CD4-positive, alpha-beta T cell treated with Interleukin-17A for 4 hours (primary cell): ENCODE results near the gene ZNF682.
"Not testable (repeated sequence)": the region's sequence is repeated elsewhere in the genome, so short reads cannot be mapped to it uniquely, and the experiment has no call there.

Experiments
- DNase-seq: peaks from one replicate; pipeline ENCODE4 v3.0.0-alpha.2; 2020; ENCODE audit warnings: mixed read lengths

Gene ZNF682

DNA sequence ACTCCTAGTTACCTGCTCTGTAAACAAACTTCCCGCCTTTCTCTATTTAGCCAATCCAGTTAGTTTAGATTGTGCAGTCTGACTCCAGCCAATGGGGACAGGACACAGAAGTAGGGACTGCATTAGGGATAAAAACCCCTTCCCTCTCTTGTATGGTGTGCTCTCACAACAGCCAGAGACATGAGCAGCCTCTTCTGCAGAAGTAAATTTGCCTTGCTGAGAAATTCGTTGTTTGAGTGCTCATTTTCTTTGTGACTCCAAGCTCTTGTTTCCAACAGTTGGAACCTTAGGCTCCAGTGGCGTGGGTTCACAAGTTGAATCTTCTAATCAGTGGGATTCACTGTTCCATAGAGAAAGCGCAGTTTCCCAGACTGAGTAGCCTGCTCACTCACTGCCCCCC is 72.4 kb downstream of the ZNF682 start:
- no peak for DNase-seq

- DNase-seq, result not testable (repeated sequence)
These were observed 73.2 kb downstream of the ZNF682 start for GRCh38 chr19:19966126-19966525.

DNA sequence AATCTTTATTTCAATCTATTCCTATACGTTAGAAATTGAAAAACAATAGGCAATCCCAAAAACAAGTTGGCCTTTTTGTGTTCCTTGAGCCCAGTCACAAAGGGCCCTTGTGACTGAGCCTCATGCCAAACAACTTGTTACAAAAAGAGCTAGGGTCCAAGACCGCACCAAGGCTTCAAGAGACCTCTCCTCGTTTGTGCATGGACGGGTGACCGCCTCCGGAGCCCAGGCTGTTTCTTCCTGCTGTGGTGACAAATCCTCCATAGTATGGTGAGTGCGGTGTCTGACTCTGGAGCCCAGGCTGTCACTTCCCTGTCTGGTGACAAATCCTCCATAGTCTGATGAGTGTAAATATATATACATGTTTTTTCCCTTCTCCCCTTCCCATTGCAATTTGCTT is 74.9 kb downstream of the ZNF682 start:
- DNase-seq, result no peak

GRCh38 chr19:19959151-19959799 is 80.0 kb downstream of the ZNF682 start:
- peak; percentile 76 for DNase-seq

- not testable (repeated sequence) for DNase-seq
These were observed 81.5 kb downstream of the ZNF682 start for GRCh38 chr19:19957766-19958165.

DNA sequence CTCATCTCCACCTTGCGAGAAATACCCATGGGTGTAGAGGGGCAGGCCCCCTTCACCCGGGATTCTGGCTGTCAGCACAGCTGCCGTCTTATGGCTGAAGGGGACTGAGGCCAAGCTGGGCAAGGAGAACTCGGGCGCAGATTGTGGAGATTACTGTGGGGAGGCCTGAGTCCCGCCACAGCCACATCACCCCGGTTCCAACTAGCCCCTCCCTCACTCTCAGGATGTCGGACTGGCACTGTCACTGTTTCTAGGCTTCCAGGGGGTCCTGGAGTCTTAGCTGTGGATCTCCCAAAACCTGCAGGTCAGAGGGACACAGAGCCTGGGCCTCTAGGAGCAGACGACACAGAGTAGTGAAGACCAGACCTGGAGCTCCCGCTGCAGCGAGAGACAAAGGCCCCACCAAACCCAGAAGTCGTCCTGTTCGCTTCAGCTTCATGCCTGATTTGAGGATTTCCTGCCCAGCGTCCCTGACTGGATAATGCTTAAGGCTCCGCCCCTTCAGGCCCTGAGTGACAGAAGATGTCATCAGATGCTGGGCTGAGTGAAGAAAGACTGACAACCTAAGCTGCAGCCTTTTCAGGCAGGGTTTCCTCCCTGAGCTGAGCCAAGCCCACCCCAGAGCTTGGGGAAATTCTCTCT is 82.8 kb downstream of the ZNF682 start:
- no peak for DNase-seq

DNA sequence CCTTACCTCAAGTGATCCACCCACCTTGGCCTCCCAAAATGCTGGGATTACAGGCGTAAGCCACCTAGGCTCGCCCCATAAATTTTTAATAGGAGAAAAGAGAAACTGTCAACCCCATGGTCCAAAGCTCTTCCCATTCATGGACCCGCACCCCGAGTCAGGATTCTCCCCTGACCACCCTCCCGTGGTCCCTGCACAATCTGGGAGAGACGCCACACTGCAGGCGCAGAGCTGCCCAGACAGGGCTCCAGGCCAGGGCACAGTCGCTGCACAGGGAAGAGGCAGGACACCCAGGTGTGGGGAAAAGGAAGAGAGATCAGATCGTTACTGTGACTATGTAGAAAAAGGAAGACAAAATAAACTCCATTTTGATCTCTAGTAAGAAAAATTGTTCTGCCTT is 84.1 kb downstream of the ZNF682 start:
- no peak for DNase-seq
